SK-N-SH (cell line): ENCODE data around the gene ZNF605. TPM values are rescaled to one million over a fixed set of nuclear protein-coding genes. Genes with fewer than 3 reads are reported as not detected.

Experiments used
- CTCF ChIA-PET: fragments of 300-600, 350-600 bp; formaldehyde crosslinking; extraction: SDS; loops from one replicate; lab custom pipeline; 2021; lab: Yijun Ruan, JAX
- POLR2A ChIA-PET: fragments of 350-600 bp; sonication (Branson Sonifier 250); formaldehyde crosslinking; extraction: SDS; loops from one replicate; lab custom pipeline; 2020; ENCODE audit warnings: antibody characterized with exemption, inconsistent platforms; lab: Yijun Ruan, JAX
- DNase-seq: peaks from one replicate; pipeline ENCODE4 v3.0.0; 2012
- H2AFZ ChIP-seq: fragments of 200-600 bp; sonication (generic); 2 replicates; pipeline ENCODE4 v1.8.1; 2016; ENCODE audit warnings: antibody characterized with exemption, mild to moderate bottlenecking, low read depth
- H3F3A ChIP-seq: fragments of 200-600 bp; sonication (generic); replicated peaks from 2 replicates; pipeline ENCODE3; 2016; ENCODE audit warnings: antibody characterized with exemption, mild to moderate bottlenecking; ENCODE audit not compliant: insufficient read depth
- H3K27ac ChIP-seq, 2 experiments: fragments of 200-500 bp in 1 of 2; fragments of 200-600 bp in 1 of 2; sonication (Bioruptor generic) in 1 of 2; sonication (generic), shearing (Covaris generic) in 1 of 2; 2 replicates each; pipeline versions ENCODE4 v1.5.1 to v1.6.1; 2014 to 2016; ENCODE audit warnings: low read depth in 2 of 2, inconsistent platforms in 1 of 2, low read length in 1 of 2, mild to moderate bottlenecking in 1 of 2, mixed read lengths in 1 of 2
- H3K27me3 ChIP-seq: fragments of 200-600 bp; sonication (generic), shearing (Covaris generic); 2 replicates; pipeline ENCODE4 v1.6.1; 2016; ENCODE audit warnings: mixed run types; ENCODE audit not compliant: insufficient read depth
- H3K36me3 ChIP-seq, 2 experiments: fragments of 200-500 bp in 1 of 2; fragments of 200-600 bp in 1 of 2; sonication (Bioruptor generic) in 1 of 2; sonication (generic) in 1 of 2; replicated peaks in 1 of 2; 2 replicates each; pipeline versions ENCODE3 to v1.5.1; 2014 to 2016; ENCODE audit warnings: low read length in 1 of 2, mild to moderate bottlenecking in 1 of 2; ENCODE audit not compliant: insufficient read depth in 2 of 2, control insufficient read depth in 1 of 2
- H3K4me1 ChIP-seq, 2 experiments: fragments of 200-500 bp in 1 of 2; fragments of 200-600 bp in 1 of 2; sonication (Bioruptor generic) in 1 of 2; sonication (generic), shearing (Covaris generic) in 1 of 2; 2 replicates each; pipeline versions ENCODE4 v1.5.1 to v1.6.1; 2014 to 2016; ENCODE audit warnings: low read depth in 1 of 2, low read length in 1 of 2, mixed run types in 1 of 2; ENCODE audit not compliant: insufficient read depth in 2 of 2, control insufficient read depth in 1 of 2
- H3K4me2 ChIP-seq: fragments of 200-600 bp; sonication (generic), shearing (Covaris generic); 2 replicates; pipeline ENCODE4 v1.6.1; 2017; ENCODE audit warnings: mixed run types
- H3K4me3 ChIP-seq, 2 experiments: fragments of 200-500 bp in 1 of 2; fragments of 200-600 bp in 1 of 2; sonication (Bioruptor generic) in 1 of 2; sonication (generic), shearing (Covaris generic) in 1 of 2; 2 replicates each; pipeline versions ENCODE4 v1.5.1 to v1.8.1; 2014 to 2016; ENCODE audit warnings: low read depth in 2 of 2, inconsistent platforms in 1 of 2, low read length in 1 of 2, mild to moderate bottlenecking in 1 of 2, mixed read lengths in 1 of 2, moderate library complexity in 1 of 2
- H3K79me2 ChIP-seq: fragments of 200-600 bp; sonication (generic); 2 replicates; pipeline ENCODE4 v1.8.1; 2017; ENCODE audit warnings: mild to moderate bottlenecking; ENCODE audit not compliant: insufficient read depth
- H3K9ac ChIP-seq: fragments of 200-600 bp; sonication (generic); 2 replicates; pipeline ENCODE4 v1.6.1; 2017; ENCODE audit warnings: mixed run types
- H3K9me2 ChIP-seq: fragments of 200-600 bp; sonication (generic); 2 replicates; pipeline ENCODE4 v1.6.1; 2017; ENCODE audit warnings: mixed run types
- H3K9me3 ChIP-seq: fragments of 200-600 bp; sonication (generic); 2 replicates; pipeline ENCODE4 v1.6.1; 2017; ENCODE audit warnings: mixed run types, mild to moderate bottlenecking, moderate library complexity
- H4K20me1 ChIP-seq: fragments of 200-600 bp; sonication (generic); 2 replicates; pipeline ENCODE4 v1.6.1; 2017; ENCODE audit warnings: mild to moderate bottlenecking, mixed run types; ENCODE audit not compliant: insufficient read depth
- CHD2 ChIP-seq: fragments of 150-350 bp; IDR thresholded peaks from 2 replicates; pipeline ENCODE4 v1.6.1; 2018; ENCODE audit warnings: low read length; ENCODE audit not compliant: partially characterized antibody
- ELF1 ChIP-seq: IDR thresholded peaks from 2 replicates; pipeline ENCODE4 v1.4.0; 2012
- FOXM1 ChIP-seq: IDR thresholded peaks from 2 replicates; pipeline ENCODE4 v1.4.0; 2012; ENCODE audit warnings: low read depth, mild to moderate bottlenecking
- IRF3 ChIP-seq: fragments of 150-350 bp; IDR thresholded peaks from 2 replicates; pipeline ENCODE4 v1.6.1; 2016; ENCODE audit warnings: mild to moderate bottlenecking, low read depth, low read length
- JUND ChIP-seq: IDR thresholded peaks from 2 replicates; pipeline ENCODE4 v1.4.0; 2012
- MAX ChIP-seq: IDR thresholded peaks from 2 replicates; pipeline ENCODE4 v1.4.0; 2012; ENCODE audit warnings: low read depth
- NFIC ChIP-seq: IDR thresholded peaks from 2 replicates; pipeline ENCODE4 v1.4.0; 2012; ENCODE audit warnings: borderline replicate concordance
- NRF1 ChIP-seq: IDR thresholded peaks from 2 replicates; pipeline ENCODE4 v1.6.1; 2012; ENCODE audit warnings: low read depth, mild to moderate bottlenecking, low read length
- PBX3 ChIP-seq: IDR thresholded peaks from 2 replicates; pipeline ENCODE4; 2012
- POLR2AphosphoS5 ChIP-seq: IDR thresholded peaks from 2 replicates; pipeline ENCODE4 v1.6.1; 2012; ENCODE audit warnings: low read depth, low read length
- RCOR1 ChIP-seq: fragments of 150-350 bp; IDR thresholded peaks from 2 replicates; pipeline ENCODE4 v1.6.1; 2017; ENCODE audit warnings: antibody characterized with exemption, low read length
- RXRA ChIP-seq: IDR thresholded peaks from 2 replicates; pipeline ENCODE4 v1.4.0; 2012; ENCODE audit warnings: low read depth, mild to moderate bottlenecking, borderline replicate concordance
- SIN3A ChIP-seq: IDR thresholded peaks from 2 replicates; pipeline ENCODE4 v1.6.1; 2012; ENCODE audit warnings: low read depth, mild to moderate bottlenecking, low read length, moderate library complexity, borderline replicate concordance
- TAF1 ChIP-seq: IDR thresholded peaks from 2 replicates; pipeline ENCODE4 v1.6.1; 2012; ENCODE audit warnings: low read depth, mild to moderate bottlenecking, low read length, moderate library complexity, borderline replicate concordance
- TCF12 ChIP-seq: IDR thresholded peaks from 2 replicates; pipeline ENCODE4 v1.4.0; 2012
- USF1 ChIP-seq: IDR thresholded peaks from 2 replicates; pipeline ENCODE4 v1.4.0; 2012; ENCODE audit warnings: low read depth, borderline replicate concordance
- YY1 ChIP-seq: IDR thresholded peaks from 2 replicates; pipeline ENCODE4 v1.4.0; 2012; ENCODE audit warnings: low read depth, mild to moderate bottlenecking
- WGBS: methylation state at CpG from one replicate; pipeline ENCODE4 v1.1.6; 2017; ENCODE audit warnings: low lambda C conversion rate; 5-methylcytosine and 5-hydroxymethylcytosine counted together
- polyA plus RNA-seq, 3 experiments: library from polyadenylated mRNA; depleted of rRNA; stranded (reverse); fragments of >200 nt; gene quantifications; 2 replicates each; pipeline ENCODE4 v1.2.3, GENCODE V29; 2012
- TF ChIP-seq, protein P1 (sequence below): fragments of 150-350 bp; IDR thresholded peaks from 2 replicates; pipeline ENCODE4 v1.6.1; 2017; ENCODE audit warnings: antibody characterized with exemption, low read length, low read depth, borderline replicate concordance

Gene ZNF605
- polyA plus RNA-seq, 1 of the 3 experiments (the other 2 are of a cell fraction): 4.0 TPM

DNA sequence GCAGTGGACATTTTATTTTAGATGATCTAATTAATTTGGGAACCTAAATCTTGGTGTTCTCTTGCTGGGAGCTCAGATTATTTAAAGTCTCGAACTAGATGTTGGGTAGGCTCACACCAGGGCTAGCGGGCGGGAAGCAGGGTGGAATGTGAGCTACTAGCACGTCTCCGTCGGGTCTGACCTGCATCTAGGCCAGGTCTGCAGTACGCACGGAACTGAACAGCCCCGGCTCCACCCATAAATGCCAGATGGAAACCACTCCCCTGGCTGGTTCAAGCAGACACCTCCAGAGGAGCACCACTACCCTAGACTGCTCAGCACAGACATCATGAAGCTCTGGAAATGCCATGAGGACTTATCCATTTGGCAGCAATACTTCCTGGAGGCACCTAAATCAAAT lies 10.3 kb downstream of the ZNF605 start:
- Histone ChIP-seq H3K27me3 (no peaks in the 10 kb centered on the region), H2AFZ (no peak overlapping the region), H3K4me1 (no peaks in the 10 kb centered on the region), H3K27ac (no peak overlapping the region), H3K4me3 (no peak overlapping the region; a peak in 1 of 4 replicates), H3K36me3 (peaks cover 28 to 37% of the 10 kb centered on the region in 2 experiments), H3K9me3 (peaks cover 5% of the 10 kb centered on the region; the same call in 1 of the 2 replicates), H3F3A (peaks cover 2% of the 10 kb centered on the region), H3K4me2 (no peak overlapping the region), H3K79me2 (peaks cover 12% of the 10 kb centered on the region; the same call in 1 of the 2 replicates), H3K9ac (no peak overlapping the region), H4K20me1 (no peaks in the 10 kb centered on the region), H3K9me2 (no peaks in the 10 kb centered on the region)
- POLR2A ChIA-PET: no interaction called here
- TF ChIP-seq SIN3A (no peak), CHD2 (no peak), PBX3 (no peak), POLR2AphosphoS5 (no peak), TCF12 (no peak), USF1 (no peak), YY1 (no peak), NRF1 (no peak), MAX (no peak), RXRA (no peak), TAF1 (no peak), JUND (no peak), FOXM1 (no peak), ELF1 (no peak), IRF3 (no peak), NFIC (no peak), RCOR1 (no peak)
- TF ChIP-seq, protein P1, sequence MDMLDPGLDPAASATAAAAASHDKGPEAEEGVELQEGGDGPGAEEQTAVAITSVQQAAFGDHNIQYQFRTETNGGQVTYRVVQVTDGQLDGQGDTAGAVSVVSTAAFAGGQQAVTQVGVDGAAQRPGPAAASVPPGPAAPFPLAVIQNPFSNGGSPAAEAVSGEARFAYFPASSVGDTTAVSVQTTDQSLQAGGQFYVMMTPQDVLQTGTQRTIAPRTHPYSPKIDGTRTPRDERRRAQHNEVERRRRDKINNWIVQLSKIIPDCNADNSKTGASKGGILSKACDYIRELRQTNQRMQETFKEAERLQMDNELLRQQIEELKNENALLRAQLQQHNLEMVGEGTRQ: no peak
- WGBS: 96% methylated on average over 9 of the region's 9 CpGs
- DNase-seq: no peak
- CTCF ChIA-PET: no interaction called here
